Measurements from ENCODE around the gene THUMPD2.

GRCh38 chr2:39737661-39738060 is 41.4 kb downstream of the THUMPD2 start:
- TF ChIP-seq POLR2AphosphoS5 (IDR thresholded peaks at IDR 0.05), result no peak
- no peak for TF ChIP-seq CTCF (IDR thresholded peaks at IDR 0.05; ENCODE audit: poor library complexity, severe bottlenecking)
- TF ChIP-seq RAD21 (conservative IDR thresholded peaks at IDR 0.05), result no peak
- TF ChIP-seq EP300 (conservative IDR thresholded peaks at IDR 0.05; ENCODE audit: poor library complexity, severe bottlenecking), result no peak
- TF ChIP-seq EZH2 (IDR thresholded peaks at IDR 0.05; ENCODE audit: borderline replicate concordance, insufficient read depth, low read length, poor library complexity, severe bottlenecking), result no peak
- TF ChIP-seq REST (IDR thresholded peaks at IDR 0.05; ENCODE audit: borderline replicate concordance), result no peak

Measured in neural cell (in vitro differentiated cells).